GM03348 (cell line): Measurements from ENCODE around the gene SCUBE1.

Experiments used
- DNase-seq: peaks from one replicate; pipeline ENCODE4 v3.0.0; 2012; ENCODE audit warnings: low spot score

The SCUBE1 gene

DNA sequence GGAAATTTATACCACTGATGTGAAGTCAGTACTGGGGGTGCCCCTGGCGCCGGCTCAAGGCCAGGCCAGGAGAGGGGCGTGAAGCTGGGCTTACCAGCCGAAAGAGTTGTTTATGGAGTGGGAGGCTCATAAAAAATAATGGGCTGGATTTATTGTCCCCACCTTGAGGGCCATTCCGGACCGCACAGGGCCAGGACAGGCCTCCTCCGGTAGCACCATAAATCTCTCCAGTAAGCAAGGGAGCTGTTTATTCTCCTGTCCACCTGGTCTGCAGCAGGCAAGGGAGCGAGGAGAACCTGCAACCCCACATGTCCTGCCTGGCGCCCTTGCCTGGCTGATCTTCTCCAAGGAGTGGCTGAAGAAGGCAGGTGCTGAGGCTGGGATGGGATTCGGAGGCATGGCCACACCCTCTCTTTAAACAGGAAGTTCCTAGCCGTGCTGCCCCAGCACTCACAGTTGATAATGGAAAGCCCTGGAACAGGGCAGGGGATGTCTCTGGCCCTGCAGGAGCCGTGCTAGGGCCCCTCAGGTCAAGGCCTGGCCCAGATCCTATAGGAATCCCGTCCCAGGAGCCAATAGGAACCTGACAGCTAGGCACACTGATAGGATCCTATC lies 65.1 kb downstream of the SCUBE1 start:
- no peak for DNase-seq

DNA sequence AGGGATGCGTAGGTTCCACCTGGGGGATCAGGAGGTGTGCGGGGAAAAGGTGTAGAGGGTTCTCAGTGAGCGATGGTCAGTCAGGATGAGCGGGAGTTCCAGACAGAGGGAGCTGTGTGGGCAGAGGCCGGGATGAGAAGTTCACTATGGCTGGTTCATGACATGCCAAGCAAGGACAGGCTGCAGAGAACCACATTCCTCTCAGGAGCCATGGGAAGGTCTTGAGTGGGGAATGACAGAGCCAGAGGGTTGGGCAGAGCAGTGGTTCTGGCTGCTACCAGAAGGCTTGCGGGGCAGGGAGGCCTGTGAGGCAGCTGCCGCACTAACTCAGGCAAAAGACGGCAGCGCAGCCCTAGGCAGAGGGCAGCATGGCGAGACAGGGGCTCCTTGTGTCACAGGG lies 66.1 kb downstream of the SCUBE1 start:
- no peak for DNase-seq

DNA sequence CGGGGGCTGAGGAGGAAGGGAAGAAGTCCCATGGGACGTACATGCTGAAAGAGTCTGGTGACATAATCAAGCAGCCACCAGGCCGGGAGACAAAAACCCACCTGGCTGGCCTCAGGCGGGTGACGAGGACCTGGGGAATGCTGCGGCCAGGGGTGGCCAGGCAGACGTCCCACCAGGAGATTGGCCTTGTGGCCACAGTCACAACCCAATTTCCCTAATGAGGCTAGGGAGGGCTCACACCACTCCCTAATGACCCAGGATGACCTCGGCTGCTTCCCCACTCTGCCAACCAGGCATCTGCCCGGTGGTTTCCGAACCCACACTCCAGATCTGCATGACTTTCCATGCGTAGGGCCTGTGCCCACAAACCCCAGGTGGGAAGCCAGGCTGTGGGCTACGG lies 66.9 kb downstream of the SCUBE1 start:
- no peak for DNase-seq

DNA sequence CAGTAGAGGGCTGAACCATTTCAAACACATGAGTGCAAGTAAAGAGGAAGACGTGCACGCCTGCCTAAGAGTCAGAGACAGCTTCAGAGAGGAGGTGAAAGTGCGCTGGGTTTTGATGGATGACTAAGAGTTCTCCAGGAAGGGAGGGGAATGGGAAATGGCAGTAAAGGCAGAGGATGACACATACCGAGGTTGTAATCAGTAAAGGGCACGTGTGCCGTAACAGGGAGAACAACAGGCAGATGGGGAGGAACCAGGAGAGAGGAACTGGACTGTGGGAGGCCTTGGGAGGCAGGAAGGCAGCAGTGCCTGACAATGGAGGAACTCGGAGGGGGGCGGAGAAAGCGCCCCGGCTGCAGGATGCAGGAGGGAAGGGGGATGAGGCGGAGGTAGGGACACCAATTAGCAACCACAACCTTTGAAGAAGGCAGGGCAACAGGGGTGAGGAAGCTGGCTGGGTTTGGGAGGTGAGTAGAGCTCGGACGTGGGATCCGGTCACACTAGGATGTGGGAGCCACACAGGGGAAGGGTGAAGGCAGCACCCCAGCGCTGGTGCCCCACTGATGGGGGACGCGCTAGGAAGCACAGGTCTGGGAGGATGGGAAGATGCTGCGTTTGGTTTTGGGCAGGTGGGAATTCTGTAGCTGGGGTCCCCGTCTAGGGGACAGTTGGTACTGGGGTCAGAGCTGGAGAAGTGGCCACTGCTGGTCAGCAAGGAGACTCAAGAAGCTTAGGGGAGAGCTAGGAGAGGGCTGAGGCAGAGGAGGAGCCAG lies 67.4 kb downstream of the SCUBE1 start:
- no peak for DNase-seq

DNA sequence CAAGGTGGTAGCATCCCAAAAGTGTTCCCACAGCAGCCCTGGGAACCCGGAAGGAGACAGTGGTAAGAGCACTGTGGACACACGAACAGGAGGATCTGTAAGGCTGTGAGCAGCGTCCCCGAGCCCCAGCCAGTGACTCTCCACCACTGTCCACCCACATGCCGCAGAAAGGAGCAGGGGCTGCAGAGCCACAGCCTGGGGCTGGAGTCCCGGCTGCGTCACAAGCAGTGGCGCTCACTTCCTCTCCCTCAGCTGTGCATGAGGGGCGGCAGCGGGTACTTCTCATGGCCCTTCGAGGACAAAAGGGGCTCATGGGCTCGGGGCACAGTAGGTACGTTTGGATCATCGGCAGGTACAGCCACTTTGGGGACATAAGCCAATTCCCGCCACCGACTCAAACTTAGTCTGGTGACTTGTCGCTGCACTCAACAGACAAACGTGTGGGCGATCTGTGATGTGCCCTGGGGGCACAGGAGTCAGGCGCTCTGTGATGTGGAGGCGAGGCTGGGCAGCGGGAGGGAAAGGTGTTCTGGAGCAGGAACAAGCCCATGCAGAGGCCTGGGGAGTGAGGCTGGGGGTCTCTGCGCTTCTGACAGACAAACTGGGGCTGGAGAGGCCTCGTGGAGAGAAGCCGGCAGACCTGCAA lies 68.5 kb downstream of the SCUBE1 start:
- no peak for DNase-seq

DNA sequence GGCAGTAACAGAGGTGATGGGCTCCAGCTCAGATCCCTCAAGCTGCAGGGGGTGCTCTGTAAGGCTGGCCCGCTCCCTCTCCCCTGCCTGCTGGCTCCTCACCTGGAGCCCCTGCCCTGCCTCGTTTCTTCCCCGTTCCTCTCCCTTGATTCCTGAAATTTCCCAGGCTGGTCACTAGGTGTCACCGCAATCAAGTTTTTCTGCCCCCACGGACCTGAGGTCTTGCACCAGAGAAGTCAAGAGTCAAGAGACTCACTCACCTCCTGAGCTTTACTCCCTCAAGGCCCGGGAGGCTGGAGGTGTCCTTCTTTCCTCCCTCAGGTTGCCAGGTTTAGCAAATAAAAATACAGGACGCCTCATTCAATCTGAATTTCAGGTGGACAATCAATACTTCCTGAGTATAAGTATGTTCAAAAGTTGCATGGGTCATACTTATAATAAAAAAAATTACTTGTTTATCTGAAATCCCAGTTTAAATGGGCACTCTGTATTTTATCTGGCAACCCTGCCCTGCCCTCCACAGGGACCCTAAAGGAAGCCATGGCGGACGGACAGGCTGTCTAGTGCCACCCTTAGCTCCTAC lies 69.2 kb downstream of the SCUBE1 start:
- peak; percentile 85 for DNase-seq

DNA sequence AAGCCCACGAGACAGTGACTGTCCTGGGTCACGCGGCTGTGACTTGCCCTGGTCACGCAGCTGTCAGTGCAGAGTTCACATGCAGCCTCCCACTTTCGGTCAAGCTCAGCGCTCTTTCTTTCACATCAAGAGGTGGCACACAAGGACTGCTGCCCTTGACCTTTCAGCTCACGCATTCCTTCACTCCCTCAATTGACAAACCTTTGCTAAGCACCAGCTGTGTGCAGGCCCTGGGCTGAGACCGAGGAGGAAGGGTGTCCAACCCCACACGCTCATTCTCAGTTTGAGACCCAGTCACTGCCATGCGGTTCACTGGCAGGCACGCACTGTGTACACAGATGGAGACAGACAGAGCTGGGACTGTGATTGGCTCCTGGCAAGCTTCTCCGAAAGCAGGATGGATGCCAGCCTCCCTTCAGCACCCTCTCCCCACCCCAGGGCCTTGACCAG lies 70.3 kb downstream of the SCUBE1 start:
- no peak for DNase-seq

DNA sequence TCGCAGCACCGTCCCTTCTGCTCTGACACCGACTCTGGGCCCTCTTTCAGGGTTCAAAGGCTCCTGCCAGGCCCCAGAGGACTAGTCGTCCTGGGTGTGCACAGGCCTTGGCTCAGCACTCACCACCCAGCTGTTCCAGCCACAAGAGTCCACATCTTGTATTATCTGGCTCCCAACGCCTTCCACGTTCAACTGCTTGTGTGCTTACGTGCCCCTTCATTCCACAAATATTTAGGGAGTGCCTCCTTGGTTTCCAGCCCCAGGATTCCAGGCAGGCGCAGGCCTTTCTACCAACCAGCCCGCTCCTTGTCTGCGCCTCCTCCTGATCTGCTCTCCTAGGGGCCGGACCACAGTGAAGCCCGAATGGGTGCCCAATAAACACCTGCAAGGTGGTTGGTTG lies 70.9 kb downstream of the SCUBE1 start:
- peak; percentile 27 for DNase-seq

DNA sequence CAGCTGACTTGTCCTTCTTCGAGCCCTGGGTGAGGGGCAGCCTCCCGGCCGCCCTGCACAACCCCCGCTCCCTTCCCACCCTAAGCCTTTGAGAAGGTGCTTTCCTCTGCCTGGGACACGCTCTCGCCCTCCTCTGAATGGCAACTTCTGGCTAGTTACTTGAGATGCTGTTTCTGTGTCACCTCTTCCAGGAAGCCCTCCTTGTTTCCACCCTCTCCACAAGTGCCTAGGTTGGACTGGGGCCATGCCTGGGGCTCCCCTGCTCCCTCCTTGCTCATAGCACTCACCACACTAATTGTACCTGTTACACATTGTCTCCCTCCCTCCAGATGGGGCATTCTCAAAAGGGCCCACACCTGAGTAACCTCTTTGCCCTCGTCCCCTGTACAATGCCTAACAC lies 72.2 kb downstream of the SCUBE1 start:
- DNase-seq, result no peak

DNA sequence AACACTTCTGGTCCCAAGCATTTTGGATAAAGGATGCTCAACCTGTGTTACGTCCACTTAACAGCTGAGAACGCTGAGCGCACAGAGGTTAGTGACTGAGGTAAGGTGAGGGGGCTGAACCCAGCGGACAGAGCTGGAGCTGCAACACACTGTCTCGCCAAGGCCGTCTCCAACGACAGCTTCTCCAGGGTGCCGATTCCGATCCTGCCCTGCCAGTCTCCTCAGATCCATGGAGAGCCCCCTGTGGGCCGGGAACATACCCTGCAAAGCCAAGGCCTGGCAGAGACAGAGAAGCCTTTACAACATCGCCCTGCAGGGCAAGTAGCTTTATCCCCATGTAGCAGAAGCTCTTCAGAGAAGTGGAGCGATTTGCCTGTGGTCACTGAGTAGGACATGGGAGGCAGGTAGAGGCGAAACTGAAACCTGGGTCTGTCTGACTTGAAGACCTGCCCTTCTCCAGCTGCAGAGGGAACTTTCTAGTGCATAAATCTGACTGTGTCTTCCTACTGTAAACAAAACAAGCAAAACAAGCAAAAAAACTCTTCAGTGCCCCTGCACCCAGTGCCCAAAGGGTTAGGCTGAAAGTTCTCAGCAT lies 72.8 kb downstream of the SCUBE1 start:
- no peak for DNase-seq

DNA sequence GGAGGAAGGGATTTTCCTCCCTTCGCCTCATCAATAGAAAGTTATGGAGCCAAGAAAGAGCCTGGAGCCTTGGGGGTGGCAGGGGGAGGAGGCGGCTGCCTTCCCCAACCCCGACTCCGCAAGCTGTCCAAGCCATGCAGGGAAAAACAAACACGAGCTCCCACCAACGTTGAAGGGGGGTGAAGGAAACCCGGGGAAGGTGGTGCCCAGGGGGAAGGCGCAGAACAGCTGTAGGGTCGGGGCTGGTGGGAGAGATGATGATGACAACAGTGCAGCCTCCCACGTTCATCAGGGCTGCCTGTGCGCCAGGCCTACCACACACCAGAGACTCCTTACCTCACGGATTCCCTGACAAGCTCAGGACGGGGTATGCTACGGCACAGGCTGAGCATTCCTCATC lies 73.5 kb downstream of the SCUBE1 start:
- DNase-seq, result no peak

DNA sequence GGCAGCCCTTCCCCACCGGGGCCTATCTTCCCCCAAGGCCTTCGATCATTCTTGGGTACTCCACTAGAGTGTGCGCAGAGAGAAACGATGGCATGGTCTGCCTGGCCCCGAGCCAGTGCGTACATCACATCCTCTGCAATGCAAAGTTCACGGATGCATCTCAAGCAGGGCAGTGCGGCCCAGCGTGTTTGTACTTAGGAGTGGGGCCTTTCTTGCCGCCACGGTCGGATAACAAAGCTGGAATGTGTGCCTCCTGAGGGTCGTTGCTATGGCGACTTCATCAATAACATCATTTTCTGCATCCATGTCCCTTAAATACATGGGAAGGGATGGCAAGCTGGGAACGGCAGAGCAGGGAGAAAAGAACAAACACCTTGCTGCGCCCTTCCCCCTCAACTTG lies 73.9 kb downstream of the SCUBE1 start:
- no peak for DNase-seq

DNA sequence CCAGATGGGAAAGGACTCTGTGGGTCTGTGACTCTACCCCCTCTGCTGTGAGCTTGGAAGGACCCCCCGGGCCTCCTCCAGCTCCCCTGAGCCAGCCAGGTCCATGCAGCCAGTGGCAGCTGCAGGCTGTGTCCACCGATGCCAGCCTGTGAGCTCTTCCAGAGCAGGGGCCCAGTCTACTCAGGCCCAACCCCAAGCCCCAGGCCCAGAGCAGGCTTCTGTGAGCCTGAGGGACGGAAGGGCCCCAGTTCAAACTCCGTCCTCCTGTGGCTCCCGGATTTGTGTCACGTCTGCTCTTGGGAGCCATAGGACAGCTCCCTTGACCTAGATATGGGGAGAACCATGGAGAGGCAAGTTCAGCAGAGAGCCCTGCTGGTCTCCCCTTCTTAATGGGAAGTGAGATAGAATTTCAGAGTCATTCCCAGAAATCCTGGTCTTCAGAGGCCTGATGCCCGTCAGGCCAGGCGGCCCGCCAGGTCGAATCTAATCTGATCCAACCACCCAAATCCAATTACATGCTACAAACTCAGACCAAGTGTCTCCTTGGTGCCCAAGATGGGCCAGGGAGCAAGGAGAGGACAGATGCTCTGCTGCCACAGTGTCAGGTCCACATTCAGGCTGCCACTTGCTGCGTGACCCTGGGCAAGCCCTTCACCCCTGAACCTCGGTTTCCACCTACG lies 75.1 kb downstream of the SCUBE1 start:
- no peak for DNase-seq

DNA sequence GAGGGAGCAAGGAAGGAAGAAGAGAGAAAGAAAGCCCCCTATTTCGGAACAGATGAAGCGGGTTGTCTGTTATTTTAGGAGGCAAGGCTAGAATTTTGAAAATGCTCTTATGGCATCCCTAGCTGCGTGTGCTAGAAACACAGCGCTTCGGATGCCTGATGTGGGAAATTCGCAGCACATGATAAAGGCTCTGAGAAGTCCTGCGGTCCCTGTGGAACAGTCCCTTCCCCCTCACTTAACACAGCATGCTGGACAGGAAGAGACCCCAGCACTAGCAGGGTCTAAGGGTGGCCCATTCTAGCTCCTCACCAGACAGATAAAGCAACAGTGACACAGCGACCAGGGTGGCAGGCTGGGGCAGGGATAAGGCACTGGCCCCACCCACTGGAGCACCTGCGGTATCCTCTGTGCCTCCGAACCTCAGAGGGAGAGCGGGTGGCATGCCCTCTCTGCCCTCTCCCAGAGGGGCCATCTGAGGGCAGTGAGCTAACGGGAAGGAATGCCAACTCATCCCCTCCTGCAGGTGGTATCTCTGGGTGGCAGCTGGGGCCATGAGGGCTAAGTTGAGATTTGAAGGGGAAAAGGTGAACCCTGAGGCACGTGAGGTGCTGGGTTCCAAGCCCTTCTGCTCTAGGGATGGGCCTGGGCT lies 75.7 kb downstream of the SCUBE1 start:
- DNase-seq, result no peak

DNA sequence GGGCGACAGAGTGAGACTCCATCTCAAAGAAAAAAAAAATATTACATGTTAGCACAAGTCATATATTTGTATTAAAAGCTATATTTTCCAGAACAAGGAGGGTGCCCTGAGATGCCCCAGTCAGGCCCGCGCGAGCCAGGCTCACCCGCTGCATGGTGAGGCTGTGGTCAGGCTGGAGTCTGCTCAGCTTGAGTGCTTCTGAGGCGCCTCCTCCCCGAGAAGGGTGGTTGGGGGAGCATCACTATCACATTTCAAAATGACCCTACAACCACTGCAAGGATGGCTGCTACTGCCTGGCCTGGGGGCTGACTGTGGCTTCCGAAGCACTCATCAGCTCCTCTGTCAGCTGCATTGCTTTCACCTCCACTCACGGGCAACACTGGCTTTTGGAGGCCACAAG lies 77.1 kb downstream of the SCUBE1 start:
- DNase-seq, result no peak

DNA sequence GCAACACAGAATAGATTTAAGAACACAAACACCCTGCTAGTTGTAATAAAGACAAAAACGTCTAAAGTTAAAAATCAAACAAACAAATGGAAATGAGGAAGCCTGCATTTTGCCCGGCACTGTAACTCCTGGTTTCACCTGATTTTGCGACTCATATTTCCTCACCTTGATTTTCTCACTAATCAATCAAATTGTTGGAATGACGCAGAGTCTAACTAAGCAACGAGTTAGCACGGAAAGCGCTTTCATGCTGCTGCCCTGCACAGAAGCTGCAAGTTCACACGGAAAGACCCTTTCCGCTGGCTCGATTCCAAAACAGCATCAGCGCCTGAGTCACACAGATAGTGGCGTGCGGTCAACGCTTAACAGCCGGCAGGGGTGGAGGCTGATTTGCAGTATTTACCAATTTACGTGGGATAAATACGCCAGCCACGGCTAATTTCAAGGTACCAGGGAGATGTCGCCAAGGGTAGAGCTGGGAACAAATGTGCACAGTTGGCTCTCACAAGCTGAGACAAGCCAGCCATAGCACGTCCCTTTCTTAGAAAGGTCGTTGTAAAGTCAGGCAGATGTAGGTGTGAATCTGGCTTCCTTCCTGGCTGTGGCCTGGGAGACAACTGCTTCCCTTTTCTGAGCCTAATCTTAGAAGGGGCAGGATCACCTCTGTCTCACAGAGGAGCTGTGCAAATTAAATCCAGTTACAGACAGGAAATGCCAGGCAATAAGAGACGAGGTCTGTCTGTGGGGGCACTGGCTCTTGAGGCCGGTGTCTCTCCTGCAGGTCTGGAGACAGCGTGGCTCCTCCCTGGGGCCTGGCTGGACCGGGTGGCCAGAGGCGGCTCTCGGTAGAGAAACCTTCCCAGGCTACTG lies 79.3 kb downstream of the SCUBE1 start:
- peak; percentile 50 for DNase-seq

DNA sequence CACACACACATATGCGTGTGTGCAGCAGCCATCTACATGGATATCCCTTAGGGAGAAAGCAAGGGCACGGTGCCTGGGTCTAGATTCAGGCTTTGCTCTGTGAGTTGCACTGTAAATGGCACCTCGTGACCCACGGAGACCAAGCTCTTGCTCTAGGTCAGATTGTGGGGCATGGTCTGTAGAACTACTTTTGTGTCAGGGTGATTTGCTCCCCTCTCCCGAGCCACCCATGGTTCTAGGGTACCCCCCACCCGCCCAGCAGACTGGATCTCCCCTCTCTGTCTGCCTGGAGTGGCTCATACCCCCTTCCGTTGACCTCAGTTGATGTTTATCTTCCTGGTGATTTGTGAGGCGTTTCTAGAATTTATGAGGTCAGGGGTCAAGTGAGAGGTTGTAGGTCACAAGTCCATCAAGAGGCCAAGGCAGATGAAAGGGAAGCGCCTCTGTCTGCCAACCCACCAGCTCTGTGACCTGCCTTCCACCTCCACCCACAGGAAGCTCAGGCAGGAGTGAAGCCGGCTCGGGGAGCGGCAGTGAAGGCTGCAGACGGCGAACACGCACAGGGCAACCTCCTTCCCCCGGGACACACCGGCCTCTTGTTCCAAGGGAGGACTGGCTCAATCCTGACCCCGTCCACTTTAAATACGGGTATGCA lies 80.1 kb downstream of the SCUBE1 start:
- no peak for DNase-seq

DNA sequence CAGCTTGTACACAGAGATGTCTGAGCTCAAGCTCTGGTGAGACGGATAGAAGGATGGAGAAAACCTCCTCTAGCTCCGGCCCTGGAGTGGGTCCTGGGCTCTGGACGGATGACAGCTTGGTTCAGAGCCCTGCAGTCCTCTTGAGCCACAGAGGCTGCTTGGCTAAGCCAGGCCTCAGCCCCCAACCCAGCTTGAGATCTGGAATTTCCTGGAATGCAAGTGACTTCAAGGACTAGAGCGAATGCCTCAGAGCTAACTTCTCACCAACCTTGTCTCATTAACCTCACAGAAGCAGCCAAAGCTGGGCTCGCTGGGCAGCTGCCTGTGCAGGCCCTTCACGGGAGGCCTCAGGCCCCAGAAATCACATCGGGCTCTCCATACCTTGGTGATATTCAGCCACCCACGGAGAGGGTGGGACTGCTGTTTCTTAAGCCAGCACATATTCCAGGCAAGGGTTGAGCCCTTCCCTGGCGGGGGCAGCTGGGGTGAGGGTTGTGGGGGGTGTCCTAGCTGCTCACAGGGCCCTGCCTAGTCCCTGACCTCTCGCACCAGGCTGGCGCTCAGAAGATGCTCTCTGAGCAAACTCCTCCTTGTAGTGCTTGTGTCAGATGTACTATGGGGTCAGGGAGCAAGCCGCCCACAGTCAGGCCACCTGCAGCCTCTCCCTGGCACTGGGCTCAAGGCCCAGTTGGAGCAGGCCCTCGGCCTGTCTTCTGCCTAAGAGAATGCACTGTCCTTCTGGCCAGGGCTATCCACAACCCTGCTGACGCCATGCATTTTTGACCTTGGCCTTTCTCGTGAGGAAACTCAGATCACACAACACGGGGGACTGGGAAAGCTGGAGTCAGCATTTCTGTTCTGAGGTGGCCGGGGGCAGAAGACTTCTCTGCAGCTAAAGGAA lies 82.6 kb downstream of the SCUBE1 start:
- no peak for DNase-seq

DNA sequence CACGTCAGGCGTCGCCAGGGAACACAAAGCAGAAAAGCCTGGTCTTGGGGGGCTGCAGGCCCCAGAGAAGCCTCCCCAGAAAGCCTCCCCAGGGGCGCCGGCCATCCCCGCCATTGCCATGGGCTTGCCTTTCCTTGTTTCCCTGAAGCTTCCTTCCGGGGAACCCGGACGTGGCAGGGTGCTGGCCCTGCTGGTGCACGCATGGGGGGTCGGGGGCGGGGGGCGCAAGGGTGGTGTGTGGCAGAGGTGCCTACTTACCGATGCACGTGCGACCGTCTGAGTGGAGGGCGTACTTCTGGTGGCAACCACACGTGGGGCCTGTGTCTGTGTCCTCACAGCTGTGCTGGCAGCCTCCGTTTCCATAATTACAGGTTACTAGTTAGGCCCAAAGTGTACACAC lies 85.2 kb downstream of the SCUBE1 start:
- DNase-seq, result no peak
